LNCAP (cell line): ENCODE results near the gene LGR6.

ENCODE experiments used
- TF ChIP-seq, protein P1 (sequence below): fragments of 450-650 bp; IDR thresholded peaks from 2 replicates; pipeline ENCODE4 v1.5.1; 2017; ENCODE audit warnings: mild to moderate bottlenecking

The LGR6 gene

DNA sequence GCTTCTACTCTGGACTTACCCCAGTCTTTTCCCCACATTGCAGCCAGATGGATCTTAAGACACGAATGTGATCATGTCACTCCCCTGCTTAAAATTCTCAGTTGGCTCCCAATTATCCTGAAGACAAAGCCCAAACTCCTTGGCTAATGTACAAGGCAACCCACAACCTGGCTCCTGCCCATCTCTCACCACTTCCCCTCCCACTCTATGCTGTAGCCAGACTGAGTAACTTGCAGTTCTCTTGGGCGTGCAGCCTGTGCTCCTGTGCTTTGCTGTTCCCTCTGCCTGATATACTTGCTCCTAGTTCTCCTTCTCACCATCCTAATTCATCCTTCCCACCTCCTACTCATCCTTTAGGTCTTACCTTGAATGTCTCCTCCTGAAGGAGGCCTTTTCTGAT, 56.2 kb downstream of the LGR6 start:
- TF ChIP-seq, protein P1, sequence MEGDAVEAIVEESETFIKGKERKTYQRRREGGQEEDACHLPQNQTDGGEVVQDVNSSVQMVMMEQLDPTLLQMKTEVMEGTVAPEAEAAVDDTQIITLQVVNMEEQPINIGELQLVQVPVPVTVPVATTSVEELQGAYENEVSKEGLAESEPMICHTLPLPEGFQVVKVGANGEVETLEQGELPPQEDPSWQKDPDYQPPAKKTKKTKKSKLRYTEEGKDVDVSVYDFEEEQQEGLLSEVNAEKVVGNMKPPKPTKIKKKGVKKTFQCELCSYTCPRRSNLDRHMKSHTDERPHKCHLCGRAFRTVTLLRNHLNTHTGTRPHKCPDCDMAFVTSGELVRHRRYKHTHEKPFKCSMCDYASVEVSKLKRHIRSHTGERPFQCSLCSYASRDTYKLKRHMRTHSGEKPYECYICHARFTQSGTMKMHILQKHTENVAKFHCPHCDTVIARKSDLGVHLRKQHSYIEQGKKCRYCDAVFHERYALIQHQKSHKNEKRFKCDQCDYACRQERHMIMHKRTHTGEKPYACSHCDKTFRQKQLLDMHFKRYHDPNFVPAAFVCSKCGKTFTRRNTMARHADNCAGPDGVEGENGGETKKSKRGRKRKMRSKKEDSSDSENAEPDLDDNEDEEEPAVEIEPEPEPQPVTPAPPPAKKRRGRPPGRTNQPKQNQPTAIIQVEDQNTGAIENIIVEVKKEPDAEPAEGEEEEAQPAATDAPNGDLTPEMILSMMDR: no peak

GRCh38 chr1:202250982-202251381, 57.4 kb downstream of the LGR6 start:
- TF ChIP-seq, protein P1: no peak

DNA sequence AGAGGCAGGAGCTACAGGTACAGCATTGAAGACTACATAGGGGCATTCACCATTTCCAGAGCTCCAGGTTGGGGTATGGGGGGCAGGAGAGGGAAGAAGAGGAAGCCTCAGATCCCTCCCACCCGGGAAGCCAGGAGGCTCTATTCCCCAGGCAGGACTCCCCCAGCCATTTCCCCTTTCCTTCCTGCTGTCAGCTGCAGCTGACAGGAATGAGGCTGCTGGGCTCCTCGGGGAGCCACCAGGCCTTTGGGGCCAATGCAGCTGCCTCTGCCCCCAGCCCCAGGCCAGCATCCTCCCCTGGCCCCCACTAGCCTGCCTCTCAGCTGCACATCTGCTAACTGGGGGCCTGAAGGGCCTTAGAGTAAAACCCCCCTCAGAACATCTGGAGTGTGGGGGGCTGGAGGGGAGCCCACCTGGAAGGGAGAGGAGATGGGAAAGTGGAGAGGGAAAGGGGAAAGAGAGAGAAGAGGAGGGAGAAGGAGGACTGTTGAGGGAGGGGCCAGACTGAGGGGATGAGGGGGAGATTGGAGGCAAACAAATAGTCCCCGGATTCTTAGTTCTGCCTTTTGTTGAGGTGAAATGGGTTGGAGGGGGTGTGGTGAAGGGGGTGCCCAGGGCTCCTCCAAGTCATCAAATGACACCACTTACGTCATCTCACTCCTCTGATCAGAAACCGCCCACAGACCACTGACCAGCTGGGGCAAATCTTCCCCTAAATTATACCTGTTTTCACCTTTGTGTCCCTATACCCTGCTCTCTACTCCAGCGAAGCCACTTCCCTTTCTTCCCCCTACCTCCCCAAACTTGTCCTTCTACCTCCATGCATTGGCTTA, 58.0 kb downstream of the LGR6 start:
- TF ChIP-seq, protein P1: no peak

GRCh38 chr1:202252271-202252670, 58.7 kb downstream of the LGR6 start:
- TF ChIP-seq, protein P1: no peak

DNA sequence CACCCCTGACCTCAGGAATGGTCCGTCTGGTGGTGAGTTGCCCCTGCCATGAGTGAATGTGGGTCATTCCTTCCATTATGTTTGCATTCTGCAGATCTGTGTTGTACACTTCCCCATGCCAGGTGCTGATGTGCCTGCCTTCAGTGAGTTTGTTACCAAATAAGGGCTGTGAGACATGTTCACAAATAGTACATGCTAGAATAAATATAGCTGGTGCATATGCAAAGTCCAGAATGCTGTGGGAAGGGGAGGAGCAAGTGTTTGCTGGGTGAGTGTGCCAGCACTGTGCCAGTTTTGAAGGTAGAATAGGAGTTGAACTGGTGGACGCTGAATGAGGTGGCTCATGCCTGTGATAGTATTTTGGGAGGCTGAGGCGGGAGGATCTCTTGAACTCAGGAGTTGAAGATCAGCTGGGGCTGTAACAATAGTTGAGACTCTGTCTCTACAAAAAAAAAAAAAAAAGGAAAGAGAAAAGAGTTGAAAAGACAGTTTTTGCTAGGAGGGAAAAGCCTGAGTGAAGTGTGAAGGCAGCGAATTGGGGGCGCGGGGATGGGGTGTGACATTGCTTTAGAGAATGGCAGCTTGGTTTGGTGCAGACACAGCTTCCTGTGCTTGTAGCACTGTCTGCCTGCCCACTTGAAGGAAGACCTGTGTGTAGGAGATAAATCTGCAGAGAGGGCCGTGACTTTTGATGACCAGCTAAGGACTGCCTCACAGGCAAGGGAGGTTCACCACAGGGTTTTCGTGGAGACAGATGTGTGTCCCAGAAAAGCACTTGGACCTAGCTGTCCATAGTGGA, 61.1 kb downstream of the LGR6 start:
- TF ChIP-seq, protein P1: no peak

GRCh38 chr1:202255343-202255742, 61.7 kb downstream of the LGR6 start:
- TF ChIP-seq, protein P1: no peak

GRCh38 chr1:202259705-202260104, 66.1 kb downstream of the LGR6 start:
- TF ChIP-seq, protein P1: no peak
